GM21723 (cell line): ENCODE measurements around the gene CDH18.
"Not testable (repeated sequence)": the region's sequence is repeated elsewhere in the genome, so short reads cannot be mapped to it uniquely, and the experiment has no call there.

Source experiments
- ATAC-seq: cut with Tn5 transposase; IDR thresholded peaks from one replicate; pipeline ENCODE4 v1.9.1; 2021; ENCODE audit warnings: mild to moderate bottlenecking, moderate library complexity; ENCODE audit not compliant: unreplicated experiment

Gene CDH18

DNA sequence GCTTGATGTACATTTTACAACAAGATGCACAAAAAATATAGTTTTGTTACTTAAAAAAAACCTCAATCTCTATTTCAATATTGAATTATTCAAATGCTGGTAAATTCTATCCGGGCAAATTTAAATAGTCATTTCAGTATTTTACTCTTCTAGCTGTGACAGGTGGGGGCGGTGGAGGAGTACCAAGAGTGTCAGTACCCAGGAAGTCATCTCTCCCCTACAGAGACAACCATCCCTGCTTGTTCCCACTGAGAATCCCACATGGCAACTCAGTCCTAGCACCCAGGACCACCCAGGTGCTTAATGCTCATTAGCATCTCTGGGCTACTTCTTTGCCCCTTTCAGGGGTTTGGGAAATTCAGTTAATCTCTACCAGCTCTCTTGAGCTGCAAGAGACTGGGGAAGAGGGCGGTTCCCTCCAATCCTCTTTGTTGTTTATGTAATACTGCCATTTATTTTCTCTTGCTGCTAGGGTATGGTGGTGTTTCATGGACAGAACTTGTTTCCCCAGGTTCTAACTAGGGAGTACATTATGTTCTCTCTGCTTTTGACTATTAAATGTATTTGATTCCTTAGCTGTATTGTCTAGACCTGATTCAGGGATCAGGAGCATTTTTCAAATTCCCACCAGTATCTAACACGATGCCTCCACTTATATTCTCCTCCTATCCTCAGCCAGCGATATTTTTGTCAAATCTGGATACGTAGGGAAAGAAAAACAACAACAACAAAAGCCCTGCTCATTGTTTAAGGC is 122.5 kb downstream of the CDH18 start:
- no peak for ATAC-seq

DNA sequence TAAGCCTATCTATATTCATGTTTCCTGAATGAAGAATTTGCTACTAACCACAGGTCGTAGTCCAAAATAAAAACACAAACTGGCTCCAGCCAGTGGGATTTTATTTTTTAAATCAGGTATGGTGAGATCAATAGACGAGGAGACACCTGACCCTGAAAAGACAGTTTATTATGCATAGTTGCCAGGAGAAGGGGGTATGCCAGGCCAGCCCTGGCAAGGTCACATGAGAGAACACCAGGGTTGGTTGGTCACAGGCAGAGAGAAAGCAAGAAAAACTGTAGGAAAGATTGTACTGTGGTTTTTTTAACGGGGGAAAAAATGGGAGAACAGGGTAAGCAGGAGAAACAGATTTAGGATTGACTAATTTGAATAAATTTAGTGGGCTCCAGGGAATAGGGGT is 125.3 kb downstream of the CDH18 start:
- ATAC-seq = no peak

DNA sequence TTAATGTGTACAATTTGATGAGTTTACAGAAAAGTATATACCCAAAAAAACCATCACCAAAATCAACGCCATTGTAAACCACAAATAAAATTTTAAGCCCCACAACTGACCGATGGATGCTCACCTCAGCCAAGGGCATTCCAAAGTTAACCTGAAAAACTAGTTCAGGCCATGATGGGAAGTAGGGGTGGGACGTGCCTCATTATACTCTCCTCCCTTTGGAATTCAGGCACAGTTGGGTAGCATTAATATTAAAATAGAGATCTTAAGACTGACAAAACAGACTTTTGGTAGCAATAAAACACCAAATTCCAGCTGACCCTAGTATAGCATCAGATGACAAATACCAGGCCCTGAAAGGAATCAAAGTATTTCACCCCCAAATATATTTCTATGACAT is 129.0 kb downstream of the CDH18 start:
- ATAC-seq = no peak

DNA sequence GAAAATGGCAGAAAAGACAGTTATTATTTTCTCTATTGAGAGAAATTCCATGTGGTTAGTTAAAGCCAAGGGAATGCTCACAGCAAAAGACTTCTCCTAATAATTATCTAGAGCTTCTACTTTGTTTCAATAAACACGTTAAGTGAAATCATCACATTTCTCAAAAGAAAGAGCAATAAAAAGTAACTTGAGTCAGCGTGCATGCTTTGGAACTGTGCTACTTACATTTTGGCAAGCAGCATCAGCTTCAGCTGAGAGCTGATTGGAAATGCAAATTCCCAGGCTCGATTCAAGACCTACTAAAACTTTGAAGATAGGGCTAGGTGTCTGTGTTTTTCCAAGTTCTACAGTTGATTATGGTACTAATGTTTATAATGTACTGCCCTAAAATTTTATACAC is 132.1 kb downstream of the CDH18 start:
- ATAC-seq = no peak

DNA sequence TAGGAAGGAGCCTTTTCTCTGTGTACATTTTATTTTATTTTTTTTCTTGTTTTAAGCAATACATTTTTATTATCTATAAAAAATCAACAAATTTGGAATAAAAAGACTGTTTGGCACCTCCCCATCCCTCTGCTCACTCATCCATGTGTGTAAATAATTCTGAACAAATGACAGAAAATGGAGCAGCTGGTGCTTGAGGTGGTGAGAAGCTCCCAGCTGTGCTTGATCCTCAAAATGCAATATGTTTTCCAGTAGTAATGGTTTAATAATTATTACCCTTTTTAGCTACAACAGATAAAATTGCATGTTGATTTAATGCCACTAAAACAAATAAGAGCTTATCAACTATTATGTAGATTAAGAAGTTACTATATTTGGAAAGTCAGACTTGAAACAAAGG is 132.5 kb downstream of the CDH18 start:
- no peak for ATAC-seq

DNA sequence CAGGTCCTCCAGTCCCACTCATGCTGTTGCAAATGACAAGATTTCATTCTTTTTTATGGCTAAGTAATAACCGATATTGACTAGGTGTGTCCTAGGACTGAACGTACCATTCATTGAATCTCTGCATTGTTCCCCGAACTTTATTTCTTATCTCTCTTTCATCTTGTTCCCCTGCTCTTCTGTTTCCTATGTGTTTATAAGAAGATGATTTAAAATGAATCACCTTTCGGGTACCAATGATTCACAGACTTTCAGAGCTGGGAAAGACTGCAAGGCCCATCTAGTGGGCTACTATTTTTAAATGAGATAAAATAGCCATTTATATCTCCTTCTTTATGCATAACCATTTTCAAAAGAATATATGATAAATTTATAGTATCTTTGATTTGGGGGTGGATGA is 133.0 kb downstream of the CDH18 start:
- no peak for ATAC-seq

DNA sequence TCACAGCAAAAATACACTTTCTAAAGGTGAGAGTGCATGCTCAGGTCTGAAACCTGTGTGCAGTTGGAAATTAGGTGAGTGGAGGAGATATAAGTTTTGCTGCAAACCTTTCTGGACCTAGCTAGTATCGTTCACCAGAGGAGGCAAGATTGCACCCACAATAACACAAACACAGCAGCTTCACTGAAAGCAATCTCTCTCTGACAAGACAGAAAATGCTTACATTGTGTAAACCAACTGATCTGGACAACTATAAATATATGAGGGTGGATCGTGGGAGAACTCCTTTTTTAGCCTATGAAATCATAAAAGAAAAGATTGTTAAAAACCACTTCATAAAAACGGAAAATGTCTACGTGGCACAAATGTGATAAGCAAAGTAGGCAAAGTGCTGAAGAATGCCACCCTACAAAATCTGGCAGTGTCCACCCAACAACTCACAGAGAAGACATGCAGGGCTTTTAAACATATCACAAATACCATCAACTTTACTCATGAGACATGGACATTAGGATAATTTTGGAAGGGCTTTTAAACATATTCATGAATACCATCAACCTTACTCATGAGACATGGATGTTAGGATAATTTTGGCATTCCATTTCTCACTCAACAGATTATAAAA is 134.3 kb downstream of the CDH18 start:
- ATAC-seq = no peak

DNA sequence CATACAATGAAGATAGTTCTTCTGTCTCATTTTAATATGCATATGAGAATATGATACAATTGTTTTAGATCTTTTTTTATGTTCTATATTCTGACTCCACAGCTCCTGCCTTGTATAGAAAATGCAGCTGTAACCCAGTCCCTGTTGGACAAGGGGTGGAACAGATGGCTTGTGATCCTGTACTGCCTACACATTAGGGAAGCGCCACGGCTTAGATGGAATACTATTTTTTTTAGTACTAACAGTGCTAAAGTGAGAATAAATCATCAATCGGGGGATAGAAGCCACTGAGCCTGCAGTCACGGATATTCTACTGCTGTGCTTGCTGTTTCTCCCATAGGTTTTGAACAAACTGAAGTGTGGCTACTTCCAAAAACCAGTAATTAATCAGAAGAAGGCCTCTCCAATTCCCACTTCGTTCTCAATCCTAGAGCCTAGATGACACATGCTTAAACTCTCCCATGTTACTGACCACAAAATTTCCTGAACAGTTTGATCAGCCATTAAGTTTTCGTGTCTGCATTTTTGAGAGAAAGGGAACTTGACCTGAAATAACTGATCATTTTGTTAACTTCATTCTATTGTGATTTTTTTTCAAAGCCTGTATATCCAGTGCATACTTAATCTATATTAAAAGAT is 150.3 kb downstream of the CDH18 start:
- ATAC-seq = no peak

DNA sequence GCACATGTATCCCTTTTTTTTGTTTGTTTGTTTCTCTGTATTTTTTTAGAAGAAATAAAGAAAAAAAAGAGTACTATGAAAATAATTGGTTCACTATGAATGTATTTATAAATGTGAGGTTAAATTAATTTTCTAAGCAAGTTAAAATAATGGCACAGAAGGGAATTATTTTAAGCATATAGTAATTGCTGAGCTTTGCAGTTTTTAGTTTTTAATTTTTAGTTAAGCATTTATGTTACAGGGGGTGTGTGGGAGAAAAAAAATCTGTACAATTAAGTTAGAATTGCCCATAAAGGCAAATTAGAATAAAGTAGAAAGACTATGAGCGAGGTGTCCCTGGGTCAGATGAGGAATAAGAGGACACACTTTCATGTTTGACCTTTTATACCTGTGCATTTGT is 152.6 kb downstream of the CDH18 start:
- ATAC-seq = no peak

DNA sequence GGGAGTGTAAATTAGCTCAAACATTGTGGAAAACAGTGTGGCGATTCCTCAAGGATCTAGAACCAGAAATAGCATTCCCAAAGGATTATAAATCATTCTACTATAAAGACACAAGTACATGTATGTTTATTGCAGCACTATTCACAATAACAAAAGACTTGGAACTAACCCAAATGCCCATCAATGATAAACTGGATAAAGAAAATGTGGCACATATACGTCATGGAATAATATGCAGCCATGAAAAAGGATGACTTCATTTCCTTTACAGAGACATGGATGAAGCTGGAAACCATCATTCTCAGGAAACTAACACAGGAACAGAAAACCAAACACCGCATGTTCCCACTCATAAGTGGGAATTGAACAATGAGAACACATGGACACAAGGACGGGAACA is 175.3 kb downstream of the CDH18 start:
- not testable (repeated sequence) for ATAC-seq

DNA sequence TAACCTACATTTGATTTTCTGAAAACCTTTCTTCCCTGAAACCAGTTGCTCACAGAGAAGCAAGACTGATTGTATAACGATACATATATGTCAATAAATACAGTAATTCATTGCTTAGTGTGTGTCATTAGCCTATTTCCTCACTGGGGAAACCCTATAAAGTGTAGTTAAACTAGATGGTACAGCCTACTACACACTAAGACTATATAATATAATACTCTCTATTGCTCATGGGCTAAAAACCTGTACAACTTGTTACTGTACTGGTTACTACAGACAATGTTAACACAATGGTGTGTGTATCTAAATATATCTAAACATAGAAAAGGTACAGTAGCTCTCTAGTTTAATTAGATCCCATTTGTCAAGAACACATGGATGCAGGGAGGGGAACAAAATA is 181.2 kb downstream of the CDH18 start:
- ATAC-seq = no peak

DNA sequence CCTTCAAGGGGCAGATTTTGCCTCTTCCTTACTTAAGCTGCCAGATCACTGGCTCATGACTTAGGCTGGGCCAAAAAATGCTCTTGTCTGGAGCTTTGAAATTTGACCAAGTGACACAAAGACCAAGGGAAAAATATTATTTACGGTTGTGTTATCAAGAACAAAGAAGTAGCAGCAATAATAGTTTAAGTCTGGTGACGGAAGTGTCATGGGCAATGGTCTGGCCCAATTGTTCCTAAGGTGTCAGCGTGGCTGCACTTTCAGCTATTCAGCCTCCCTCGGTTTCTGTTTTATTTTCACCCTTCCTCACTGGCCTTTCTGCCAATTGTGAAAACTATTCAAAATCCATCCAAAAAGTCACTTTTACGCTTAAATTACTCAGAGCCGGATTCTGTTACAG is 185.3 kb downstream of the CDH18 start:
- ATAC-seq = no peak

DNA sequence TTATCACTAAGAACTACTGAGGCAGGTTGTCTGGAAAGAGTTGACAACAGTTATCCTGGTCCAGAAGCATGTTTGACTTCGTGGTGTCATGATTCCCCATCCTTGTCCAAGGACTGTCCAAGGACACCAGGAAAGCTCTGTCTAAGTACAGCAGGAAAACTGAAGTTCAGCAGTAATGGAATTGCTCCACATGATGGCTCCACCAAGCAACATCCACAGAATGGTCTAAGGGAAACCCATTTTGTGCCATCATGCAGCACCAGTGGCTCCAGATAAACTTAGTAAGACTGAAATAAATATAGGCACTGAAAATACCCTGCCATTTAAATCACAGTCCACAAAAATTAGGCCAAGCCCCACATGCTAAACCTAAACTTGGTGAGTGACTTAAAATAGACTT is 192.8 kb downstream of the CDH18 start:
- ATAC-seq = no peak

DNA sequence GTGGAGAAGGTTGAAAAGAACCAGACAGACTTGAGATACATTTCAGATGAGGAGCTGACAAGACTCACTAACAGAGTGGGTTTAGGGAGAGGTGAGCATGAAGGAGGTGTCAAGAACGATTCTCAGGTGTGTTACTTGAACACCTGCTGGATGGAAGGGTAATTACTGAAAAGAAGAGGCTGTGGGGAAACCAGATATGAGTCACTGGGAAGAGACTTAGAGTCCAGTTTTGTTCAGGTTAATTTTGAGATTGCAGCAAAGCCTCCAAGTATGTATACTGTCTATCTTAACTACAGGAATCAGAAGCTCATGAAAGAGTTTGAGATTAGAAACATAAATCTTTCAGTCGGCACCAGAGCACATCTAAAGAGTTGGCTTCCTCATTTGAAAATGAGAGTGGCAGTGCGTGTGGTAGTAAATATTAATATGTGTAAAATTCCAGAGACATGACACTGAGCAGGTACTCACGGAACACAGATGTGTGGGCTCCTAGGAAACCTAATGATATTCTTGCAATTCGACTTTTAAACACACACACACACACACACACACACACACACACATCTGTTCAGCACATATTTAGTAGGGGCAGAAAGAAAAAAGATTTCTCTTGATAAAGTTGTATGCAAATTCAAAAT is 197.1 kb downstream of the CDH18 start:
- ATAC-seq = no peak

DNA sequence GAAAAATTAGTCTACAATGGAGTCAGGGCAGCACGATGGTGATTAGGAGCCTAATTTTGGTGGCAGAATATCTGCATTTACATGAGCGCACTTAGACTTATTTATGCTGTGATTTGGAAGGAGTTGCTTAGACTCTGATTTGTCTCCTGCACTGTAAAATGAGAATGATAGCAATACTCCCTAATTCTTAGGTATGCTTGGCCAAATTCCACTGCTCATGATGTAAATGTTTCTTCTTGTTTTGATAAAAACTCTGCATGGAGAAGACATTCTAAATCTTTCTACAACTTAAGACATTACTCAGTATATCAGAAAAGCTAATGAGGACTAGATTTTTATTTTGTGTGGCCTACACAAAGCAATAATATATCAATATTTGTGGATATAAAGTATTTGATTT is 205.4 kb downstream of the CDH18 start:
- no peak for ATAC-seq

DNA sequence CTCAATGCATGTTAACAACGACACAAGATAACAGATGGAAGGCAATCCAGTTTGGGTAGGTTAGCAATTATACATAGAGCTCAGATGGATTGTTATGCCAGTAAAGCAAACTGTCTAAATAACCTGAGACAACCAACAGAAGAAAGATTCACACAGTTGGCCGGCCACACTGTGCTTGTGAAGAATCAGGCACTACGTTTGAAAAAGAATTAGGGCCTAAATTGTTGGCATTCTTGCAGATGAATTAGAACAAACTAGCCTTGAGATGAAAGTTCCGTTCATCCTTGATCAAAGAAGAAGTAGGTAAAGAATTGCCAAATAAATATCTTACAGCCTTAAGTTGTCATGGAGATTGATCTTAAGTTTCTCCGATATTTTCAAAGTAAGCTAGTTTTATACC is 210.6 kb downstream of the CDH18 start:
- ATAC-seq = no peak

DNA sequence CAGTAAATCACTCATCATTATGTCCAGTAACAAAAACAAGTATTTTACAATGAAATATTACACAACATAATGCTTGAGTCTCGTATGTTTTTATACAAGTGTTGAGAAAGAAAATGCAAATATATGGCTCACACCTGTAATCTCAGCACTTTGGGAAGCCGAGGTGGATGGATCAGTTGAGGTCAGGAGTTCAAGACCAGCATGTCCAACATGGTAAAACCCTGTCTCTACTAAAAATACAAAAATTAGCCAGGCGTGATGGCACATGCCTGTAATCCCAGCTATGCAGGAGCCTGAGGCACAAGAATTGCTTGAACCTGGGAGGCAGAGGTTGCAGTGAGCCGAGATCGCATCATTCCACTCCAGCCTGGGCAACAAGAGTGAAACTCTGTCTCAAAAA is 211.1 kb downstream of the CDH18 start:
- not testable (repeated sequence) for ATAC-seq

DNA sequence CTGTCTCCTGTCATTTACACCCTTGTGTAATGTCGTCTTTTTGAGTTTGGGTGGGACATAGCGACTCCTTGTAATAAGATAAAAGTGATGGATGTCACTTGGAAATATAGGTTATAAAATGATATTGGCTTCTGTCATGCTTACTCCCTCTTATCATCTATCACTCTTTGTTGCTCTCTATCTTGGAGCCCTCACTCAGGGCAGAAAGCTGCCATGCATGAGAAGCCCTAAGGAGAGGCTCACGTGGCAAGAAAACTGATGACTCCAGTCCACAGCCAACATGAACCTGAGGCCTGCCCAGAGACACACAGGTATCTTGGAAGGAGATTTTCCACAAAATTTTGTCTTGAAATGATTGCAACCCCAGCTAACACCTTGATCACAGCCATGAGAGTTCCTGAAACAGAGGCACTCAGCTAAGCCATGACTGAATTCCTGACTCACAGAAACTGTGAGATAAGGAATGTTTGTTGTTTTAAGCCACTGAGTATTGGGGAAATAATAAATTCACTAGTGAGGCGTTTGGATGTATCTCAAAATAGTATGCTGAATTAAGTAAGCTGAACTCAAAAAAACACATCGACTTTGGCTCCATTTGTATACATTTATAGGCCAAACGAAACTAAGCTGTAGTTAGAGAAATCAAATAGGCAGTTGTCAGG is 216.7 kb downstream of the CDH18 start:
- no peak for ATAC-seq

DNA sequence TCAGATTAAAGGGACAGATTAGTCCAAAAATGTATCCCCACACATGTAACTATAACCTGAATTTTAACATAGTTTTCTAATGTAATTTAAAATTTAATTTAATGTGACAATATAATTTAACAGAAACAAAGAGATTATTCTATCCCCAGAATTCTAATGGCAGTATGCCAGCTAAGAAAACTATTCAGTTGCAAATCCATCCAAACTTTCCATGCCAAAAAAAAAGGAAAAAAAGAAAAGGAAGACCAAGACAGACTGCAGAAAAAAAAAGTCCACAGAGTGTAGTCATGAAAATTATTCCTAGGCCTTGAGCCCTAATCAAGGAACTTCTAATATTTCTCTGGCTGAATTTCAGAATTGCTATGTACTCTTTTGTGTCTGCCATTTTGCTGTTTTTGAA is 217.6 kb downstream of the CDH18 start:
- ATAC-seq = no peak

DNA sequence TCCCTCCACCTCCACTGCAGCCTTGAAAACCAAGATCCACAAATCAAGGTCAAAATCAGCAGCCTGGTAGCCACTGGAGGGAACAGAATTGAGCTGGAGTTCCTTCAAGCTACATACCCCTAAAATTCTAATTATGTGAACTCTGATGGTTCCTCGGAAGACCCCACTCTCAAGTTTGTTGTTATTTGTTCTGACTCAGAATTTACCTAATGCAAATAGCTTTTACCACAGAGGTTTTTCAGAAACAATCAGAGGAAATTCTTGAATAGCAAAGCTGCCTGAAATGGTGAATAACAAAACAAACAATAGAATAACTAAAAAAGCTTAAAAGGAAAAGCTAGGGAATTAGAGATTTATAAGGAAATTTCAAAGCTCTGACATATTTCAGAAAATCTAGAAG is 220.0 kb downstream of the CDH18 start:
- ATAC-seq = no peak

DNA sequence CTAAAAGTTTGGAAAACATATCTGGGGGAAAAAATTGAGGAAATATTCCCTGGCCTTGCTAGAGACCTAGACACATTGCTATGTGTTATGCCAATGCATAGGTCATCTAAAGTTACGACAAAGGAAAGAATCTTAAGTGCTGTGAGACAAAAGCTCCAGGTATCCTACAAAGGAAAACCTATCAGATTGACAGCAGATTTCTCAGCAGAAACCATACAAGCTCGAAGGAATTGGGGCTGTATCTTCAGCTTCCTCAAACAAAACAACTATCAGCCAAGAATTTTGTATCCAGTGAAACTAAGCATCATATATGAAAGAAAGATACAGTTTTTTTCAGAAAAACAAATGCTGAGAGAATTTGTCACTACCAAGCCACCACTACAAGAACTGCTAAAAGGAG is 234.4 kb downstream of the CDH18 start:
- ATAC-seq = no peak
